OCI-LY3 (cell line): ENCODE results near the gene IL22RA1.

Experiments used
- CTCF ChIP-seq: fragments of 200-600, 300-600 bp; sonication (generic); IDR thresholded peaks from 2 replicates; pipeline ENCODE4 v1.5.1; 2014; ENCODE audit warnings: antibody characterized with exemption, low read length, low read depth
- EZH2phosphoT487 ChIP-seq: fragments of 200-600 bp; shearing (Covaris generic); IDR thresholded peaks from 2 replicates; pipeline ENCODE4 v1.6.1; 2018; ENCODE audit warnings: antibody characterized with exemption, mixed run types, low read depth

DNA sequence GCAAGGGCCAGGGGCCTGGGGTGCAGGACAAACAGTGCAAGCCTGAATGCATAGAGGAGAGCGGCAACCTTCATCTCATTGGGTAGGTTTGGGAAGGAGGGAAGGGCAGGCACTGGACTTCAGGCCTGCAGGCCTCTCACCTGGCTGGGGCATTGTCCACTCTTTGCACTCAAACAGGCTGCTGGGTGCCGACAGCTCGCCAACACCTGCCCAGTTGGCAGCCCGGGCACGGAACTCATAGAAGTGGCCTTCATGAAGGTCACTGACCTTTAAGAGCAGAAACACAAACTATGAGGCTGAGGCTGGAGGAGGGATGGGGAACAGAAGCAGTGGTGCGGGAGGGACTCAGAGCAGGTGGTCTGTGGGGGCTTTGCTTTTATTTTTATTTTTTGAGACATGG, 61.8 kb downstream of the IL22RA1 start:
- TF ChIP-seq CTCF (no peak), EZH2phosphoT487 (no peak)
